Adrenal gland (tissue), 5 donors: ENCODE data around the gene PCDH9.

ENCODE experiments used
- CTCF ChIP-seq, 6 experiments: fragments of 450-650 bp in 4 of 6; fragments of 200-600 bp in 2 of 6; sonication (generic) in 1 of 6; IDR thresholded peaks; 1 replicate in 5 of 6; 2 replicates in 1 of 6; pipeline versions ENCODE4 v1.5.1 to v1.8.0; 2016 to 2021; ENCODE audit warnings: antibody characterized with exemption in 6 of 6, mild to moderate bottlenecking in 2 of 6, moderate library complexity in 1 of 6
- POLR2A ChIP-seq, 2 donors: fragments of 450-650 bp; IDR thresholded peaks; one replicate each; pipeline ENCODE4 v1.6.1; 2017; ENCODE audit warnings: antibody characterized with exemption in 2 of 2, mild to moderate bottlenecking in 2 of 2, moderate library complexity in 1 of 2
- donor health status: DM: no; HTN: no; CAD: no.

GRCh38 chr13:67096418-67096817 lies 133.7 kb downstream of the PCDH9 start:
- no peak for TF ChIP-seq CTCF (IDR thresholded peaks at IDR 0.05)
- no peak for TF ChIP-seq POLR2A (IDR thresholded peaks at IDR 0.05)
